Colonic mucosa (tissue), 4 donors: ENCODE measurements around the gene SUCLG2. TPM values are rescaled to one million over a fixed set of nuclear protein-coding genes. Genes with fewer than 3 reads are reported as not detected.
"Not testable (repeated sequence)": the region's sequence is repeated elsewhere in the genome, so short reads cannot be mapped to it uniquely, and the experiment has no call there.

Source experiments
- DNase-seq: peaks from one replicate; pipeline ENCODE4 v3.0.0-alpha.2; 2020
- H3K27ac ChIP-seq: fragments of 200-600 bp; one replicate; pipeline ENCODE4 v1.8.0; 2021
- H3K27me3 ChIP-seq: fragments of 200-600 bp; one replicate; pipeline ENCODE4 v1.8.0; 2021
- H3K36me3 ChIP-seq: fragments of 200-600 bp; one replicate; pipeline ENCODE4 v1.8.0; 2021
- H3K4me1 ChIP-seq: fragments of 200-600 bp; one replicate; pipeline ENCODE4 v1.8.0; 2021; ENCODE audit warnings: mild to moderate bottlenecking
- H3K4me3 ChIP-seq: fragments of 200-600 bp; one replicate; pipeline ENCODE4 v1.8.0; 2021
- H3K9ac ChIP-seq, 2 donors: one replicate each; pipeline ENCODE4 v1.7.0; 2013; ENCODE audit warnings: control low read depth in 2 of 2, low read depth in 2 of 2, low read length in 2 of 2
- H3K9me3 ChIP-seq: fragments of 200-600 bp; one replicate; pipeline ENCODE4 v1.8.0; 2021
- intact Hi-C: fragments of 100-400 bp; cut with DNase I; formaldehyde crosslinking; loops from one replicate; pipeline ENCODE4 v1.14.1; 2022
- total RNA-seq, 2 donors: library from RNA; stranded (reverse); fragmentation: NEBNext Ultra II Directional in 1 of 2; extraction: Animal tissue kit (Norgen Biotek cat#: 25700) in 1 of 2; gene quantifications; one replicate each; pipeline ENCODE4 v1.2.1, GENCODE V29; 2021
- TF ChIP-seq, protein P1 (sequence below): fragments of 200-600 bp; IDR thresholded peaks from one replicate; pipeline ENCODE4 v1.8.0; 2022; ENCODE audit warnings: antibody characterized with exemption, mild to moderate bottlenecking
- donor health status: healthy.
- donor health status: DM: no; HTN: no; CAD: no.
- donor health status: DM: no; HTN: no; CAD: no.

The SUCLG2 gene
- total RNA-seq, 2 donors from 2014 or later = 114 to 219 TPM

DNA sequence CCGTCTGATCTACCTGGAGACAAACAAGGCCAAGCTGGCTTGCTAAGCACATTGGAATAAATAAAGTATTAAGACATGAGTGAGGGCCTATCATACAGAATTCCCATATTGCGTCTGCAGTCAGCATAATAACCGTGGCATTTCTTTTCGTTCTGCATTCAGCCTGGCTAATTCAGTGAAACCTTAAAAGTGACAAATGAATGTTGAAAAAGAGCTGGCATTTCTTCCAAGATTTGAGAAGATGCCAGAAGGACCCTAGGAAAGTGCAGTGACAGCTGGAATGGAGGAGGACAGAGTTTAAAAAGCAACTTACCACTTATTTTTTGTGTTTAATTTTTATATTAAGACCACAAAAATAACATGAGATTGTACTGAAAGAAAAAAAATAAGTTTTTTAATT, 67.1 kb downstream of the SUCLG2 start:
- intact Hi-C loops = no loop called here
- Histone ChIP-seq H3K27me3 (no peaks in the 10 kb centered on the region), H3K9ac (no peak overlapping the region), H3K36me3 (no peaks in the 10 kb centered on the region), H3K27ac (no peak overlapping the region), H3K9me3 (no peaks in the 10 kb centered on the region), H3K4me1 (no peaks in the 10 kb centered on the region), H3K4me3 (no peak overlapping the region)
- TF ChIP-seq, protein P1, sequence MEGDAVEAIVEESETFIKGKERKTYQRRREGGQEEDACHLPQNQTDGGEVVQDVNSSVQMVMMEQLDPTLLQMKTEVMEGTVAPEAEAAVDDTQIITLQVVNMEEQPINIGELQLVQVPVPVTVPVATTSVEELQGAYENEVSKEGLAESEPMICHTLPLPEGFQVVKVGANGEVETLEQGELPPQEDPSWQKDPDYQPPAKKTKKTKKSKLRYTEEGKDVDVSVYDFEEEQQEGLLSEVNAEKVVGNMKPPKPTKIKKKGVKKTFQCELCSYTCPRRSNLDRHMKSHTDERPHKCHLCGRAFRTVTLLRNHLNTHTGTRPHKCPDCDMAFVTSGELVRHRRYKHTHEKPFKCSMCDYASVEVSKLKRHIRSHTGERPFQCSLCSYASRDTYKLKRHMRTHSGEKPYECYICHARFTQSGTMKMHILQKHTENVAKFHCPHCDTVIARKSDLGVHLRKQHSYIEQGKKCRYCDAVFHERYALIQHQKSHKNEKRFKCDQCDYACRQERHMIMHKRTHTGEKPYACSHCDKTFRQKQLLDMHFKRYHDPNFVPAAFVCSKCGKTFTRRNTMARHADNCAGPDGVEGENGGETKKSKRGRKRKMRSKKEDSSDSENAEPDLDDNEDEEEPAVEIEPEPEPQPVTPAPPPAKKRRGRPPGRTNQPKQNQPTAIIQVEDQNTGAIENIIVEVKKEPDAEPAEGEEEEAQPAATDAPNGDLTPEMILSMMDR = no peak
- DNase-seq = no peak

DNA sequence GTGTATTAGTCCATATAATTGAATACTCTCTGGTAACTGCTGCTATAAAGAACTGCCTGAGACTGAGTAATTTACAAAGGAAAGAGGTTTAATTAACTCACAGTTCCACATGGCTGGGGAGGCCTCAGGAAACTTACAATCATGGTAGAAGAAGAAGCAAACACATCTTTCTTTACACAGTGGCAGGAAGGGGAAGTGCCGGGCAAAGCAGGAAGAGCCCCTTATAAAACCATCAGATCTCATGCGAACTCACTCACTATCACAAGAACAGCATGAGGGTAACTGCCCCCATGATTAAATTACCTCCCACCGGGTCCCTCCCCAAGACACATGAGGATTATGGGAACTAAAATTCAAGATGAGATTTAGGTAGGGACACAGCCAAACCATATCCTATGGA, 69.8 kb downstream of the SUCLG2 start:
- H3K27ac ChIP-seq, H3K27me3 ChIP-seq, intact Hi-C loops, H3K36me3 ChIP-seq, DNase-seq, H3K4me3 ChIP-seq, H3K9me3 ChIP-seq, H3K9ac ChIP-seq, H3K4me1 ChIP-seq: not testable (repeated sequence)

DNA sequence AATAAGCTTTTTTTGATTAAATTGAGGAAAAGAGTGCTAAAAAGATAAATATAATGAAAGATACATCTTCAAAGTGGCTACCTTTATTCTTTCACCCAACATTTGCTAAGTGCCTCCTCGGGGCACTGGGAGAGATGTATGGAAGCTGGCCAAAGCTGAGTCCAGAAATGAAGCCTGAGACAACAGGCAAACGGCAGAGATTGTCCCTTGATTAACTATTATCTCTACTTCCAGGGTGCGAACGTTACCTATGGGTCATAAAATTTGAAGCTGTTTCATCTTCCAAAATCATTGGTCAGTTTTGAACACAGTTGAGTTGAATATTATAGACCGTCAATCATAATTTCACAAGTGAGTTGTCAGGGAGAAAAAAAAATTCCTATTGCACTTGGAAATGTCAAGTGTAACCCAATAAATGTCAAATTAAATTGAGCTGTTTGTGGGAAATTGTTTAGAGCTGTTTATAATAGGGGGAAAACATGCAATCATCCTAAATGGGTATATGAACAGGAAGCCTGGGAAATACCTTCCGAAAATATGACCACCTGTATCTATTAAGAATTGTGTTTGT, 73.9 kb downstream of the SUCLG2 start:
- intact Hi-C loops = no loop called here
- Histone ChIP-seq H3K4me1 (no peaks in the 10 kb centered on the region), H3K9me3 (no peaks in the 10 kb centered on the region), H3K27ac (no peak overlapping the region), H3K27me3 (no peaks in the 10 kb centered on the region), H3K4me3 (no peak overlapping the region), H3K9ac (no peak overlapping the region), H3K36me3 (no peaks in the 10 kb centered on the region)
- TF ChIP-seq, protein P1 = no peak
- DNase-seq = no peak

DNA sequence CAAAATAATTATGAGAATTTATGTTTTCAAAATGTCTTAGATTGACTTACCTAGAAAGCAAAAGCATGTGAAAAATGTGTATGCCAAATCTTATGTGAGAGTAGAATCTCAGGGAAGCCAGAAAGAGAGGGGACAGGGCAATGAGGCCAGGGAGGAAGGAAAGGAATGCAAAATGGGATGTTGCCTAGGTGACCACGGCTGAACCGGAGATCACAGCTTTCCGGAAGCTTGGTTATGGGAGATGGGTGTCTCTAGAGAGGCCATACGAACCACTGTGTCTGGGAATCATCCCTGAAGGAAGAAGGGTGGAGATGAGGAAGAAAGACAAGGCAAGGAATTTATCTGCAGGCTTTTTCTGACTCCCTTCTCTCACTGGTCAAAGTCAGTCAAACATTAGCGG, 76.0 kb downstream of the SUCLG2 start:
- TF ChIP-seq, protein P1 = no peak
- Histone ChIP-seq H3K4me1 (no peaks in the 10 kb centered on the region), H3K9me3 (no peaks in the 10 kb centered on the region), H3K4me3 (no peak overlapping the region), H3K9ac (no peak overlapping the region), H3K27ac (no peak overlapping the region), H3K27me3 (no peaks in the 10 kb centered on the region), H3K36me3 (no peaks in the 10 kb centered on the region)
- intact Hi-C loops = no loop called here
- no peak for DNase-seq

DNA sequence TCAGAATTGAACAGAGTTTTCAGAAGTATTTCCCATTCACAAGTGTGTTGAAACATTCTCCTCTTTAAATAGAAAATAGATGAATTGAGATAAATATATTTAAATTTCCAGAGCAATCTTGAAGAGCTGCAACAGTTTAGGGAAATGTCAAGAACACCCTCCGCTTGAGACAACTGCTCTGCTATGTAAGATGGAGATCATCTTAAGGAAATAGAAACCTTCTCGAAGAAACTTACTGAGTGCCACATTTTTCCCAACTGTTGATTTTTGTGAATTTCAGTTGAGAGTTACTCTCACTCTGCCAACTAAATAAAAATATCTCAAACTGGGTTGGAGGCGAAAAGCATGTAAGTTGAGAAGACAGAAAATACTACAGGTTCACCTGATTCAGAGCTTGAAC, 78.0 kb downstream of the SUCLG2 start:
- Histone ChIP-seq H3K27ac (no peak overlapping the region), H3K9me3 (no peaks in the 10 kb centered on the region), H3K36me3 (no peaks in the 10 kb centered on the region), H3K4me3 (no peak overlapping the region), H3K4me1 (no peaks in the 10 kb centered on the region), H3K27me3 (no peaks in the 10 kb centered on the region), H3K9ac (no peak overlapping the region)
- no peak for DNase-seq
- intact Hi-C loops = no loop called here
- TF ChIP-seq, protein P1 = no peak

DNA sequence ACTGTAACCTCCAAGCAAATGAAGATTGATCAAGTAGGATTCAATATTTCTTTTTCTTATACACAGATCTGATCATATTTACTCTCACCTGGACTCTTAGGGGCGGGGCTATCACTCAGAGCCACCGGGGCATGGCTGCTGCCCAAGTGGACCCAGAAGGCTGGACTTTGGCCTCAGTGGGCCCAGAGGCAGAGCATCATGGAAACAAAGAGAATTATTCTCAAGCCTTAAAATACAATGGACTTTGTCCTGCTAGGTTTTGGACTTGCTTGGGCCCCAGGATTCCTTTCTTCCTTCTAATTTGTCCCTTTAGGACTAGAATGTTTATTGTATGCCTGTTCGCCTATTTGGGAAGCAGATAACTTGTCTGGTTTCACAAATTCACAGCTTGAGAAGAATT, 85.1 kb downstream of the SUCLG2 start:
- no peaks in the 10 kb centered on the region for H3K9me3 ChIP-seq
- no peak for DNase-seq
- no peaks in the 10 kb centered on the region for H3K4me1 ChIP-seq
- no peak overlapping the region for H3K27ac ChIP-seq
- no peaks in the 10 kb centered on the region for H3K27me3 ChIP-seq
- no peak overlapping the region for H3K9ac ChIP-seq
- no peaks in the 10 kb centered on the region for H3K36me3 ChIP-seq
- intact Hi-C loops = no loop called here
- TF ChIP-seq, protein P1 = no peak
- no peak overlapping the region for H3K4me3 ChIP-seq
